ENCODE results near the gene WDFY1.

DNA sequence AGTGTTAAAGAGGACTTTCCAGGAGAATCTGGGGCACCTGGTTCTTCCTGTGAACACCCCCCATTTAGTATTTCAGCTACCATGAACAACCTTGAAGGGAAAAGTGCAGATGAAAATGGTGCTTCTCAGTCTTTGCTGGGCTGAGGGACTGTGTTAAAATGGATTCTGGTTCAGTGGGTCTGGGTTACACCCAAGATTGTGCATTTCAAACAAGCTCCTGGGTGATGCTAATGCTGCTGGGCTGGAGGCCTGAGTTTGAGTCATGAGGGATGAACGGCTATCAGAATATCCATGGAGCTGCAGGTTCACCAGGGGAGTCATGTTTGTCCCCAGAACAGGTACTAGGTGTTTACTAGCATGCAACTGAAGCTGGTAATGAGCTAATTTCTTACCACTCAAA, 36.1 kb upstream of the WDFY1 start:
- TF ChIP-seq, protein P1, sequence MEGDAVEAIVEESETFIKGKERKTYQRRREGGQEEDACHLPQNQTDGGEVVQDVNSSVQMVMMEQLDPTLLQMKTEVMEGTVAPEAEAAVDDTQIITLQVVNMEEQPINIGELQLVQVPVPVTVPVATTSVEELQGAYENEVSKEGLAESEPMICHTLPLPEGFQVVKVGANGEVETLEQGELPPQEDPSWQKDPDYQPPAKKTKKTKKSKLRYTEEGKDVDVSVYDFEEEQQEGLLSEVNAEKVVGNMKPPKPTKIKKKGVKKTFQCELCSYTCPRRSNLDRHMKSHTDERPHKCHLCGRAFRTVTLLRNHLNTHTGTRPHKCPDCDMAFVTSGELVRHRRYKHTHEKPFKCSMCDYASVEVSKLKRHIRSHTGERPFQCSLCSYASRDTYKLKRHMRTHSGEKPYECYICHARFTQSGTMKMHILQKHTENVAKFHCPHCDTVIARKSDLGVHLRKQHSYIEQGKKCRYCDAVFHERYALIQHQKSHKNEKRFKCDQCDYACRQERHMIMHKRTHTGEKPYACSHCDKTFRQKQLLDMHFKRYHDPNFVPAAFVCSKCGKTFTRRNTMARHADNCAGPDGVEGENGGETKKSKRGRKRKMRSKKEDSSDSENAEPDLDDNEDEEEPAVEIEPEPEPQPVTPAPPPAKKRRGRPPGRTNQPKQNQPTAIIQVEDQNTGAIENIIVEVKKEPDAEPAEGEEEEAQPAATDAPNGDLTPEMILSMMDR (IDR thresholded peaks at IDR 0.05): no peak
- no peak for TF ChIP-seq POLR2A (IDR thresholded peaks at IDR 0.05)

All from heart left ventricle (tissue), 13 donors.